T-cell (primary cell): Measurements from ENCODE around the gene CRKL. TPM values are rescaled to one million over a fixed set of nuclear protein-coding genes. Genes with fewer than 3 reads are reported as not detected.
A peak's percentile ranks its signal among the peaks of the same experiment; 100 is the strongest.

ENCODE experiments used
- ATAC-seq, 4 experiments: fragments of 200-7000 bp in 3 of 4; fragments of 150-1000 bp in 1 of 4; cut with Tn5 transposase; replicated peaks in 1 of 4; 1 replicate in 3 of 4; 2 replicates in 1 of 4; pipeline ENCODE4 v1.10.0; 2021; ENCODE audit warnings: moderate library complexity in 3 of 4, mild to moderate bottlenecking in 2 of 4, moderate number of reproducible peaks in 1 of 4
- CTCF ChIA-PET, 2 donors: fragments of 300-600 bp; sonication (Branson Sonifier 250); formaldehyde crosslinking; loops; one replicate each; lab custom pipeline; 2022; ENCODE audit warnings: antibody characterized with exemption in 2 of 2; lab: Charles Lee
- POLR2A ChIA-PET, 2 donors: fragments of 300-600 bp; sonication (Branson Sonifier 250); formaldehyde crosslinking; loops; one replicate each; lab custom pipeline; 2022; ENCODE audit warnings: antibody characterized with exemption in 2 of 2; lab: Charles Lee
- DNase-seq, 35 experiments: peaks; one replicate each; pipeline versions ENCODE4 v3.0.0 to v3.0.0-alpha.2; 2013 to 2023
- H3K27ac ChIP-seq: one replicate; pipeline ENCODE4 v1.5.1; 2013; ENCODE audit warnings: low read length
- H3K27me3 ChIP-seq, 2 experiments: replicated peaks in 1 of 2; 1 replicate in 1 of 2; 2 replicates in 1 of 2; pipeline versions ENCODE4 v1.6.1 to v1.7.0; 2013; ENCODE audit warnings: low read length in 1 of 2, mixed read lengths in 1 of 2; ENCODE audit not compliant: control insufficient read depth in 2 of 2, insufficient read depth in 2 of 2; ENCODE audit errors: extremely low read depth in 1 of 2
- H3K36me3 ChIP-seq, 2 donors: 1 replicate in 1 of 2; 2 replicates in 1 of 2; pipeline versions ENCODE4 v1.6.1 to v1.7.0; 2013; ENCODE audit warnings: low read length in 1 of 2; ENCODE audit not compliant: control insufficient read depth in 2 of 2, insufficient read depth in 1 of 2; ENCODE audit errors: extremely low read depth in 1 of 2
- H3K4me1 ChIP-seq, 2 experiments: 1 replicate in 1 of 2; 2 replicates in 1 of 2; pipeline versions ENCODE4 v1.6.1 to v1.7.0; 2013; ENCODE audit warnings: low read length in 2 of 2, mixed read lengths in 1 of 2; ENCODE audit not compliant: insufficient read depth in 2 of 2, control insufficient read depth in 1 of 2; ENCODE audit errors: extremely low read depth in 1 of 2
- H3K4me3 ChIP-seq, 2 donors: 1 replicate in 1 of 2; 2 replicates in 1 of 2; pipeline versions ENCODE4 v1.5.1 to v1.7.0; 2013; ENCODE audit warnings: mild to moderate bottlenecking in 2 of 2, low read length in 1 of 2, moderate library complexity in 1 of 2; ENCODE audit not compliant: control insufficient read depth in 1 of 2; ENCODE audit errors: extremely low read depth in 1 of 2
- H3K9me3 ChIP-seq: 2 replicates; pipeline ENCODE4 v1.7.0; 2013
- H3K27ac Mint-ChIP-seq, 2 donors: one replicate each; pipeline ENCODE4 v1.8.0; 2020 to 2021; ENCODE audit warnings: mild to moderate bottlenecking in 2 of 2, mixed read lengths in 2 of 2
- H3K27me3 Mint-ChIP-seq, 2 donors: one replicate each; pipeline ENCODE4 v1.8.0; 2021 to 2022; ENCODE audit warnings: mixed read lengths in 2 of 2
- H3K36me3 Mint-ChIP-seq: one replicate; pipeline ENCODE4 v1.8.0; 2021; ENCODE audit warnings: mixed read lengths
- H3K4me1 Mint-ChIP-seq, 3 donors: one replicate each; pipeline ENCODE4 v1.8.0; 2020 to 2022; ENCODE audit warnings: mixed read lengths in 3 of 3, mild to moderate bottlenecking in 1 of 3
- H3K4me3 Mint-ChIP-seq, 3 donors: one replicate each; pipeline ENCODE4 v1.8.0; 2020 to 2022; ENCODE audit warnings: mild to moderate bottlenecking in 3 of 3, mixed read lengths in 3 of 3, moderate library complexity in 3 of 3
- H3K9me3 Mint-ChIP-seq, 3 donors: one replicate each; pipeline ENCODE4 v1.8.0; 2020 to 2022; ENCODE audit warnings: mixed read lengths in 3 of 3
- WGBS: methylation state at CpG from one replicate; pipeline ENCODE4 v1.1.5; 2013; ENCODE audit warnings: missing lambda C conversion rate; ENCODE audit not compliant: insufficient coverage; 5-methylcytosine and 5-hydroxymethylcytosine counted together
- total RNA-seq, 35 experiments: library from RNA in 6 of 35; stranded (reverse) in 6 of 35; fragments of 120-200 nt in 1 of 35; gene quantifications; one replicate each; pipeline versions ENCODE4 v1.2.1 to v1.2.4 and lab custom pipeline; 2013 to 2026

CRKL gene
- total RNA-seq, 5 donors from 2014 or later (not counting 1 experiment from before 2014, with no cell fraction given) = 41.7 to 87.7 (median 85.4) TPM

GRCh38 chr22:20877715-20878114, 39.5 kb upstream of the CRKL start:
- Histone ChIP-seq H3K9me3 (no peaks in the 10 kb centered on the region), H3K27me3 (no peaks in the 10 kb centered on the region), H3K4me3 (no peak overlapping the region), H3K27ac (no peak overlapping the region), H3K36me3 (peaks cover 18 to 27% of the 10 kb centered on the region in 2 donors), H3K4me1 (no peaks in the 10 kb centered on the region)
- Mint-ChIP-seq H3K36me3 (peaks cover 29% of the 10 kb centered on the region), H3K9me3 (no peaks in the 10 kb centered on the region), H3K4me3 (no peak overlapping the region), H3K27me3 (no peaks in the 10 kb centered on the region), H3K27ac (no peak overlapping the region), H3K4me1 (peaks cover 0 to 3% (median 0%) of the 10 kb centered on the region in 3 donors)
- ATAC-seq (no peak), DNase-seq (no peak)
- ChIA-PET POLR2A (no interaction called here), CTCF (no interaction called here)
- 100% methylated on average over 2 of the region's 3 CpGs for WGBS

- H3K36me3 ChIP-seq = peaks cover 10 to 42% of the 10 kb centered on the region in 2 donors
- DNase-seq (no peak), ATAC-seq (no peak)
- 85% methylated on average over 2 of the region's 5 CpGs for WGBS
- H3K9me3 ChIP-seq = no peaks in the 10 kb centered on the region
- H3K27ac ChIP-seq = no peak overlapping the region
- Mint-ChIP-seq H3K27ac (no peak overlapping the region), H3K9me3 (no peaks in the 10 kb centered on the region), H3K27me3 (no peaks in the 10 kb centered on the region), H3K4me1 (no peaks in the 10 kb centered on the region), H3K36me3 (peaks cover 39% of the 10 kb centered on the region), H3K4me3 (no peak overlapping the region)
- no peak overlapping the region for H3K4me3 ChIP-seq
- H3K4me1 ChIP-seq = no peaks in the 10 kb centered on the region
- ChIA-PET POLR2A (no interaction called here), CTCF (no interaction called here)
- no peaks in the 10 kb centered on the region for H3K27me3 ChIP-seq
Measured at GRCh38 chr22:20881231-20881630, 36.0 kb upstream of the CRKL start.

GRCh38 chr22:20881869-20882815, 35.1 kb upstream of the CRKL start:
- Histone ChIP-seq H3K4me3 (no peak overlapping the region), H3K27ac (no peak overlapping the region), H3K27me3 (no peaks in the 10 kb centered on the region), H3K4me1 (no peaks in the 10 kb centered on the region), H3K36me3 (peaks cover 10 to 46% of the 10 kb centered on the region in 2 donors), H3K9me3 (no peaks in the 10 kb centered on the region)
- ATAC-seq = no peak
- Mint-ChIP-seq H3K27me3 (no peaks in the 10 kb centered on the region), H3K27ac (no peak overlapping the region), H3K9me3 (no peaks in the 10 kb centered on the region), H3K4me1 (no peaks in the 10 kb centered on the region), H3K4me3 (no peak overlapping the region), H3K36me3 (peaks cover 35% of the 10 kb centered on the region)
- WGBS = 91% methylated on average over 8 of the region's 9 CpGs
- ChIA-PET CTCF (no interaction called here), POLR2A (no interaction called here)
- DNase-seq = no peak

GRCh38 chr22:20882855-20883254, 34.4 kb upstream of the CRKL start:
- ATAC-seq = no peak
- Mint-ChIP-seq H3K27ac (no peak overlapping the region), H3K4me3 (no peak overlapping the region), H3K36me3 (peaks cover 41% of the 10 kb centered on the region), H3K4me1 (no peaks in the 10 kb centered on the region), H3K9me3 (no peaks in the 10 kb centered on the region), H3K27me3 (no peaks in the 10 kb centered on the region)
- DNase-seq = no peak
- POLR2A ChIA-PET = no interaction called here
- H3K27me3 ChIP-seq = no peaks in the 10 kb centered on the region
- 83% methylated on average over 1 of the region's 6 CpGs for WGBS
- no peak overlapping the region for H3K4me3 ChIP-seq
- H3K9me3 ChIP-seq = no peaks in the 10 kb centered on the region
- no peak overlapping the region for H3K27ac ChIP-seq
- peaks cover 10 to 49% of the 10 kb centered on the region in 2 donors for H3K36me3 ChIP-seq
- CTCF ChIA-PET = no interaction called here
- H3K4me1 ChIP-seq = no peaks in the 10 kb centered on the region

- H3K27ac Mint-ChIP-seq = no peak overlapping the region
- ATAC-seq (no peak), DNase-seq (no peak)
- CTCF ChIA-PET = no interaction called here
- H3K9me3 ChIP-seq = no peaks in the 10 kb centered on the region
- H3K4me1 Mint-ChIP-seq = no peaks in the 10 kb centered on the region
- H3K4me3 Mint-ChIP-seq = no peak overlapping the region
- no peak overlapping the region for H3K4me3 ChIP-seq
- H3K9me3 Mint-ChIP-seq = no peaks in the 10 kb centered on the region
- no peaks in the 10 kb centered on the region for H3K27me3 Mint-ChIP-seq
- WGBS = 100% methylated on average over 3 of the region's 4 CpGs
- H3K27ac ChIP-seq = no peak overlapping the region
- POLR2A ChIA-PET = no interaction called here
- no peaks in the 10 kb centered on the region for H3K27me3 ChIP-seq
- H3K36me3 ChIP-seq = peaks cover 10 to 63% of the 10 kb centered on the region in 2 donors
- peaks cover 49% of the 10 kb centered on the region for H3K36me3 Mint-ChIP-seq
- no peaks in the 10 kb centered on the region for H3K4me1 ChIP-seq
Measured at GRCh38 chr22:20884454-20884853, 32.8 kb upstream of the CRKL start.

GRCh38 chr22:20885017-20885556, 32.1 kb upstream of the CRKL start:
- no peaks in the 10 kb centered on the region for H3K9me3 Mint-ChIP-seq
- Histone ChIP-seq H3K27ac (no peak overlapping the region), H3K4me1 (no peaks in the 10 kb centered on the region), H3K27me3 (no peaks in the 10 kb centered on the region), H3K9me3 (no peaks in the 10 kb centered on the region), H3K4me3 (no peak overlapping the region), H3K36me3 (peaks cover 14 to 69% of the 10 kb centered on the region in 2 donors)
- peaks cover 55% of the 10 kb centered on the region for H3K36me3 Mint-ChIP-seq
- ChIA-PET POLR2A (no interaction called here), CTCF (interaction anchor here in 1 of 2 donors (0.5 kb wide), 1 partner anchor 760 kb away, joined by 5 read pairs; no protein-coding TSS in a partner anchor)
- 97% methylated on average over 5 of the region's 8 CpGs for WGBS
- peak overlapping the region; percentile 5 to 37 for H3K27ac Mint-ChIP-seq
- DNase-seq = no peak
- no peaks in the 10 kb centered on the region for H3K27me3 Mint-ChIP-seq
- no peak for ATAC-seq
- no peaks in the 10 kb centered on the region for H3K4me1 Mint-ChIP-seq
- H3K4me3 Mint-ChIP-seq = no peak overlapping the region
